Neural progenitor cell (in vitro differentiated cells): Measurements from ENCODE around the gene PIK3R4. TPM values are rescaled to one million over a fixed set of nuclear protein-coding genes. Genes with fewer than 3 reads are reported as not detected.

Experiments used
- DNase-seq: peaks from one replicate; pipeline ENCODE4 v3.0.0-alpha.2; 2016; ENCODE audit warnings: low spot score
- H2AFZ ChIP-seq: fragments of 200-600 bp; sonication (generic); replicated peaks from 2 replicates; pipeline ENCODE4 v1.6.1; 2016; ENCODE audit warnings: antibody characterized with exemption
- H3F3A ChIP-seq: fragments of 200-600 bp; sonication (generic); 2 replicates; pipeline ENCODE4 v1.6.1; 2016; ENCODE audit warnings: antibody characterized with exemption, low read depth
- H3K27ac ChIP-seq: fragments of 200-600 bp; sonication (generic); 2 replicates; pipeline ENCODE4 v1.5.1; 2016; ENCODE audit warnings: mild to moderate bottlenecking
- H3K27me3 ChIP-seq: fragments of 200-600 bp; sonication (generic); 2 replicates; pipeline ENCODE4 v1.6.1; 2016; ENCODE audit warnings: mild to moderate bottlenecking, moderate library complexity
- H3K36me3 ChIP-seq: fragments of 200-600 bp; sonication (generic); 2 replicates; pipeline ENCODE4 v1.5.1; 2016
- H3K4me1 ChIP-seq: fragments of 200-600 bp; sonication (generic); 2 replicates; pipeline ENCODE4 v1.6.1; 2016; ENCODE audit warnings: mixed run types
- H3K4me2 ChIP-seq: fragments of 200-600 bp; sonication (generic); 2 replicates; pipeline ENCODE4 v1.6.1; 2016
- H3K4me3 ChIP-seq: fragments of 200-600 bp; sonication (generic); 2 replicates; pipeline ENCODE4 v1.5.1; 2016
- H3K79me2 ChIP-seq: fragments of 200-600 bp; sonication (generic); 2 replicates; pipeline ENCODE4 v1.6.1; 2016; ENCODE audit warnings: low read depth
- H3K9ac ChIP-seq: fragments of 200-600 bp; sonication (generic); 2 replicates; pipeline ENCODE4 v1.6.1; 2016
- H3K9me3 ChIP-seq: fragments of 200-600 bp; sonication (generic); 2 replicates; pipeline ENCODE4 v1.5.1; 2016; ENCODE audit warnings: low read depth
- H4K20me1 ChIP-seq: fragments of 200-600 bp; sonication (generic); 2 replicates; pipeline ENCODE4 v1.6.1; 2016; ENCODE audit warnings: low read depth
- H3K27ac Mint-ChIP-seq: 3 replicates; pipeline ENCODE4 v1.8.0; 2021; ENCODE audit warnings: mixed read lengths
- H3K27me3 Mint-ChIP-seq: 2 replicates; pipeline ENCODE4 v1.8.0; 2022; ENCODE audit warnings: low read depth, mild to moderate bottlenecking, inconsistent platforms, moderate library complexity, mixed read lengths; ENCODE audit not compliant: insufficient read depth
- H3K36me3 Mint-ChIP-seq: 3 replicates; pipeline ENCODE4 v1.8.0; 2021; ENCODE audit warnings: mixed read lengths
- H3K4me1 Mint-ChIP-seq: 3 replicates; pipeline ENCODE4 v1.8.0; 2021; ENCODE audit warnings: mixed read lengths
- H3K4me3 Mint-ChIP-seq: 3 replicates; pipeline ENCODE4 v1.8.0; 2021; ENCODE audit warnings: mild to moderate bottlenecking, moderate library complexity, mixed read lengths
- H3K9me3 Mint-ChIP-seq: 3 replicates; pipeline ENCODE4 v1.8.0; 2020; ENCODE audit warnings: mixed read lengths
- EZH2 ChIP-seq: fragments of 200-600 bp; sonication (generic); IDR thresholded peaks from 2 replicates; pipeline ENCODE4 v1.6.1; 2017; ENCODE audit warnings: antibody characterized with exemption, mild to moderate bottlenecking, moderate library complexity
- EZH2phosphoT487 ChIP-seq: fragments of 200-600 bp; sonication (generic); IDR thresholded peaks from 2 replicates; pipeline ENCODE4 v1.6.1; 2017; ENCODE audit warnings: antibody characterized with exemption
- total RNA-seq: library from RNA; depleted of rRNA; stranded (reverse); fragments of >200 nt; gene quantifications from 2 replicates; pipeline ENCODE4 v1.2.3, GENCODE V29; 2015; ENCODE audit warnings: low replicate concordance
- TF ChIP-seq, protein P1 (sequence below): fragments of 200-600 bp; sonication (generic); IDR thresholded peaks from 2 replicates; pipeline ENCODE4 v1.5.1; 2017; ENCODE audit warnings: antibody characterized with exemption, mild to moderate bottlenecking

Gene PIK3R4
- total RNA-seq, 1 donor from 2014 or later, result 65.8 TPM

- Mint-ChIP-seq H3K4me1 (no peaks in the 10 kb centered on the region), H3K4me3 (no peak overlapping the region), H3K27me3 (no peaks in the 10 kb centered on the region), H3K27ac (no peak overlapping the region), H3K9me3 (no peaks in the 10 kb centered on the region), H3K36me3 (peaks cover 6% of the 10 kb centered on the region)
- peaks cover 15% of the 10 kb centered on the region for H3F3A ChIP-seq
- H3K36me3 ChIP-seq, result peaks cover 17% of the 10 kb centered on the region
- no peak for DNase-seq
- no peak overlapping the region for H2AFZ ChIP-seq
- H3K4me2 ChIP-seq, result no peak overlapping the region
- TF ChIP-seq, protein P1, sequence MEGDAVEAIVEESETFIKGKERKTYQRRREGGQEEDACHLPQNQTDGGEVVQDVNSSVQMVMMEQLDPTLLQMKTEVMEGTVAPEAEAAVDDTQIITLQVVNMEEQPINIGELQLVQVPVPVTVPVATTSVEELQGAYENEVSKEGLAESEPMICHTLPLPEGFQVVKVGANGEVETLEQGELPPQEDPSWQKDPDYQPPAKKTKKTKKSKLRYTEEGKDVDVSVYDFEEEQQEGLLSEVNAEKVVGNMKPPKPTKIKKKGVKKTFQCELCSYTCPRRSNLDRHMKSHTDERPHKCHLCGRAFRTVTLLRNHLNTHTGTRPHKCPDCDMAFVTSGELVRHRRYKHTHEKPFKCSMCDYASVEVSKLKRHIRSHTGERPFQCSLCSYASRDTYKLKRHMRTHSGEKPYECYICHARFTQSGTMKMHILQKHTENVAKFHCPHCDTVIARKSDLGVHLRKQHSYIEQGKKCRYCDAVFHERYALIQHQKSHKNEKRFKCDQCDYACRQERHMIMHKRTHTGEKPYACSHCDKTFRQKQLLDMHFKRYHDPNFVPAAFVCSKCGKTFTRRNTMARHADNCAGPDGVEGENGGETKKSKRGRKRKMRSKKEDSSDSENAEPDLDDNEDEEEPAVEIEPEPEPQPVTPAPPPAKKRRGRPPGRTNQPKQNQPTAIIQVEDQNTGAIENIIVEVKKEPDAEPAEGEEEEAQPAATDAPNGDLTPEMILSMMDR, result no peak
- TF ChIP-seq EZH2phosphoT487, result no peak
- no peak for TF ChIP-seq EZH2
- H3K27me3 ChIP-seq, result no peaks in the 10 kb centered on the region
- no peak overlapping the region for H3K9ac ChIP-seq
- H3K4me3 ChIP-seq, result no peak overlapping the region
- H3K79me2 ChIP-seq, result peaks cover 37% of the 10 kb centered on the region
- H4K20me1 ChIP-seq, result no peaks in the 10 kb centered on the region
- no peaks in the 10 kb centered on the region for H3K9me3 ChIP-seq
- H3K4me1 ChIP-seq, result no peaks in the 10 kb centered on the region
- H3K27ac ChIP-seq, result no peak overlapping the region
Measured at GRCh38 chr3:130733236-130733875, 13.3 kb downstream of the PIK3R4 start.

GRCh38 chr3:130732501-130732900 lies 14.1 kb downstream of the PIK3R4 start:
- no peaks in the 10 kb centered on the region for H4K20me1 ChIP-seq
- H3K27ac ChIP-seq, result no peak overlapping the region
- TF ChIP-seq EZH2 (no peak), EZH2phosphoT487 (no peak)
- TF ChIP-seq, protein P1, result no peak
- H3K9ac ChIP-seq, result no peak overlapping the region
- no peaks in the 10 kb centered on the region for H3K4me1 Mint-ChIP-seq
- no peak for DNase-seq
- H3K9me3 Mint-ChIP-seq, result no peaks in the 10 kb centered on the region
- no peak overlapping the region for H3K27ac Mint-ChIP-seq
- H3K9me3 ChIP-seq, result no peaks in the 10 kb centered on the region
- no peak overlapping the region for H3K4me3 ChIP-seq
- H3K27me3 ChIP-seq, result no peaks in the 10 kb centered on the region
- no peaks in the 10 kb centered on the region for H3K27me3 Mint-ChIP-seq
- H3F3A ChIP-seq, result peaks cover 23% of the 10 kb centered on the region
- H3K36me3 ChIP-seq, result peaks cover 24% of the 10 kb centered on the region
- H3K36me3 Mint-ChIP-seq, result peaks cover 6% of the 10 kb centered on the region
- no peak overlapping the region for H3K4me2 ChIP-seq
- no peak overlapping the region for H2AFZ ChIP-seq
- no peak overlapping the region for H3K4me3 Mint-ChIP-seq
- peaks cover 29% of the 10 kb centered on the region for H3K79me2 ChIP-seq
- H3K4me1 ChIP-seq, result no peaks in the 10 kb centered on the region

- H3K4me1 Mint-ChIP-seq, result no peaks in the 10 kb centered on the region
- no peak overlapping the region for H3K27ac ChIP-seq
- DNase-seq, result no peak
- H3K4me1 ChIP-seq, result peaks cover 3% of the 10 kb centered on the region
- peaks cover 26% of the 10 kb centered on the region for H3F3A ChIP-seq
- H3K36me3 Mint-ChIP-seq, result peaks cover 3% of the 10 kb centered on the region
- no peaks in the 10 kb centered on the region for H3K9me3 Mint-ChIP-seq
- H3K27me3 ChIP-seq, result no peaks in the 10 kb centered on the region
- no peak overlapping the region for H3K4me3 Mint-ChIP-seq
- TF ChIP-seq EZH2phosphoT487 (no peak), EZH2 (no peak)
- TF ChIP-seq, protein P1, result no peak
- no peaks in the 10 kb centered on the region for H3K9me3 ChIP-seq
- no peak overlapping the region for H3K27ac Mint-ChIP-seq
- H3K36me3 ChIP-seq, result peaks cover 24% of the 10 kb centered on the region
- no peak overlapping the region for H3K9ac ChIP-seq
- peaks cover 22% of the 10 kb centered on the region for H3K79me2 ChIP-seq
- no peaks in the 10 kb centered on the region for H4K20me1 ChIP-seq
- H3K4me3 ChIP-seq, result no peak overlapping the region
- no peak overlapping the region for H3K4me2 ChIP-seq
- H2AFZ ChIP-seq, result no peak overlapping the region
- H3K27me3 Mint-ChIP-seq, result no peaks in the 10 kb centered on the region
Measured at GRCh38 chr3:130731817-130732216, 14.8 kb downstream of the PIK3R4 start.
